Retinal pigment epithelial cell (primary cell): ENCODE measurements around the gene PSMB11.

Source experiments
- DNase-seq: peaks from one replicate; pipeline ENCODE4 v3.0.0-alpha.2; 2010; ENCODE audit warnings: low read depth
- H3K4me3 ChIP-seq: 2 replicates; pipeline ENCODE4 v1.5.1; 2011; ENCODE audit warnings: mild to moderate bottlenecking, low read length, control low read depth, moderate library complexity
- TF ChIP-seq, protein P1 (sequence below): conservative IDR thresholded peaks from 2 replicates; pipeline ENCODE4 v1.5.1; 2011; ENCODE audit warnings: low read depth, low read length, control low read depth, inconsistent platforms

PSMB11 gene

DNA sequence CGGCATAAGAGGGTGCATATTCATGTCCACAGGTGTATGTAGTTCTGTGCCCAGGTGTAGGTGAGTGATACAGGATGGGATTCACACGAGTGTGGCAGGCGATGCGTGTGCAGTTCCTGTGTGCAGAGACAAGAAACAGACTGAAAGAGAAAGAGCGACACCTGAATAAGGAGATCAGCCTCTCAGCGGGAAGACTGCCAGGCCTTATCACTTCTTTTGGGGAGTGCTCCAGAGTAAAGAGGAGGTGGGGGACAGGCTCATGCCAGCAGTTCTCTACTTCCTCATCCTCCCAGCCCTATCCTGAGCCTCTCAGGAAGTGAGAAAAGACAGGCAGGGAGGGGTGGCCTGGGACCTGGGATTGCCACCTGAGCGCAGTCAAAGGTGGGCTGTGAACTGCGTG lies 2.8 kb downstream of the PSMB11 start:
- no peak overlapping the region for H3K4me3 ChIP-seq
- TF ChIP-seq, protein P1, sequence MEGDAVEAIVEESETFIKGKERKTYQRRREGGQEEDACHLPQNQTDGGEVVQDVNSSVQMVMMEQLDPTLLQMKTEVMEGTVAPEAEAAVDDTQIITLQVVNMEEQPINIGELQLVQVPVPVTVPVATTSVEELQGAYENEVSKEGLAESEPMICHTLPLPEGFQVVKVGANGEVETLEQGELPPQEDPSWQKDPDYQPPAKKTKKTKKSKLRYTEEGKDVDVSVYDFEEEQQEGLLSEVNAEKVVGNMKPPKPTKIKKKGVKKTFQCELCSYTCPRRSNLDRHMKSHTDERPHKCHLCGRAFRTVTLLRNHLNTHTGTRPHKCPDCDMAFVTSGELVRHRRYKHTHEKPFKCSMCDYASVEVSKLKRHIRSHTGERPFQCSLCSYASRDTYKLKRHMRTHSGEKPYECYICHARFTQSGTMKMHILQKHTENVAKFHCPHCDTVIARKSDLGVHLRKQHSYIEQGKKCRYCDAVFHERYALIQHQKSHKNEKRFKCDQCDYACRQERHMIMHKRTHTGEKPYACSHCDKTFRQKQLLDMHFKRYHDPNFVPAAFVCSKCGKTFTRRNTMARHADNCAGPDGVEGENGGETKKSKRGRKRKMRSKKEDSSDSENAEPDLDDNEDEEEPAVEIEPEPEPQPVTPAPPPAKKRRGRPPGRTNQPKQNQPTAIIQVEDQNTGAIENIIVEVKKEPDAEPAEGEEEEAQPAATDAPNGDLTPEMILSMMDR, result no peak
- DNase-seq, result no peak

DNA sequence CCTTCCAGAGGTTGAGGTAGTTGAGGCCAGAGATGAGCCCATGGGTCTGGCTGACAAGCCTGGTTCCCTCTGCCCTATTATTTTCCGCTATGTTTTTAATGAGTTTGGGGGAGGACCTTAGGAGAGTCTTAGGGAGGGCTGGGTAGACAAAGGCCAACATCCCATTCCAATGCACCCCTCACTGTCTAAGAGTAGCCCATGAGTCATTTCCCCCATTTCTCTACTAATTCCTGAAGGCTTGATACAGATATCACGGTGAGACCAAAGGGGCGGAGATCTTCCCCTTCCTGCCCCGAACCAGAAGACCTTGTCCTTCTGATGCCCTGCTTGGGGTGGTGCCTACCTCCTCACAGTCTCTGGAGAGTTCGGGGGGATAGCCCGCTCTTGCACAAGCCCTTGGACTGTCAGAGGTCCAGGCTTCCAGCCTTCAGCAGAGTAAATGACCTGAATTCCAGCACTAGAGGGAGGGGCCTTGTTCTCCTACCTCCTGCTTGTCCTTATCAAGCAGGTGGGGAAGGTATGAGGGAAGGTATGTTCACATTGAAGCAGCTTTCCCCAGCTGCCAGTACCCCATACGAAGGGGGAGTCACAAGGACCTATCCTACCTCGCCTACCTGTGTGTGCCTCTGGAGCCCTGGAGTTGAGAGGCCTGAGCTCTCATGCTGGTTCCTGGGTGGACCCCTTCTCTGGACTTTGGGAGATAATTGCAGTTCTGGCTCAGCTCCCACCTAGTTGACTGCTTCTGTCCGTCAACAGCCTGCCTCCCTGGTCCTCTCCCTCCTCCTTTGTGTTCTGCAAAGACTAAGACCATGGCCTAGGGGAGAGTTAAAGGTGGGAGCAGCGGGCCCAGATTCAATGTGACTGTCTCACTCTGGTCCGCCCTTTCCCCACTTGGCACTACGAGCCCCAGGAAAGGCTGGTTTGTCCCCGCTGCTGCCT lies 3.7 kb downstream of the PSMB11 start:
- no peak for DNase-seq
- TF ChIP-seq, protein P1, result no peak
- no peak overlapping the region for H3K4me3 ChIP-seq

DNA sequence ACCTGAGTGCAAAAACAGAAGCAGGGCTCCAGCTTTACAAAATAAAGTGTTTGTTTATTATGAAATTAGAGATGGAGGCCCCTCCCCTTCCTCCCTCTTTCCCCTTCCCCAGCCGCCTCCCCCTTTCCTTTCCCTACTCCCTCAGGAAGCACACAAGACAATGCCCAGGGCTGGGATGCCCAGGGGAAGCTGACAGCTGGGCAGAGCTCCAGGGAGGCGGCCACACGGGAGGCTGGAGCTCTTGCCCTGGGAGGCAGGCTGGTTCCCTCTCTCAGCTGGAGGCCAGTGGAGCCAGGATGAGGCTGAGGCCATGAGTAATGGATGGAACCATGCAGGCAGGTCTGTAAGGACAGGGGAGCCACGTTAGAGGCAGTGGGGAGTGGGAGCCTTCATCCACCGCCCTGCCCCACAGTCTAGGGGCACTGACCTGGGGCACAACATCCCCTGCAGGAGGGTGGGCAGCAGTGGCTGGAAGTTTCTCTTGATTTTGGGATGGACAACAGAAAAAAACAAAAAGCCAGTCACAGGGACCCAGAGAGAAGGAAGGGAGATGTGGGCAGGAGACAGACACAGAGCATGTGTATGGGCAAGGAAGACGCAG lies 5.1 kb downstream of the PSMB11 start:
- TF ChIP-seq, protein P1, result no peak
- no peak overlapping the region for H3K4me3 ChIP-seq
- DNase-seq, result no peak

DNA sequence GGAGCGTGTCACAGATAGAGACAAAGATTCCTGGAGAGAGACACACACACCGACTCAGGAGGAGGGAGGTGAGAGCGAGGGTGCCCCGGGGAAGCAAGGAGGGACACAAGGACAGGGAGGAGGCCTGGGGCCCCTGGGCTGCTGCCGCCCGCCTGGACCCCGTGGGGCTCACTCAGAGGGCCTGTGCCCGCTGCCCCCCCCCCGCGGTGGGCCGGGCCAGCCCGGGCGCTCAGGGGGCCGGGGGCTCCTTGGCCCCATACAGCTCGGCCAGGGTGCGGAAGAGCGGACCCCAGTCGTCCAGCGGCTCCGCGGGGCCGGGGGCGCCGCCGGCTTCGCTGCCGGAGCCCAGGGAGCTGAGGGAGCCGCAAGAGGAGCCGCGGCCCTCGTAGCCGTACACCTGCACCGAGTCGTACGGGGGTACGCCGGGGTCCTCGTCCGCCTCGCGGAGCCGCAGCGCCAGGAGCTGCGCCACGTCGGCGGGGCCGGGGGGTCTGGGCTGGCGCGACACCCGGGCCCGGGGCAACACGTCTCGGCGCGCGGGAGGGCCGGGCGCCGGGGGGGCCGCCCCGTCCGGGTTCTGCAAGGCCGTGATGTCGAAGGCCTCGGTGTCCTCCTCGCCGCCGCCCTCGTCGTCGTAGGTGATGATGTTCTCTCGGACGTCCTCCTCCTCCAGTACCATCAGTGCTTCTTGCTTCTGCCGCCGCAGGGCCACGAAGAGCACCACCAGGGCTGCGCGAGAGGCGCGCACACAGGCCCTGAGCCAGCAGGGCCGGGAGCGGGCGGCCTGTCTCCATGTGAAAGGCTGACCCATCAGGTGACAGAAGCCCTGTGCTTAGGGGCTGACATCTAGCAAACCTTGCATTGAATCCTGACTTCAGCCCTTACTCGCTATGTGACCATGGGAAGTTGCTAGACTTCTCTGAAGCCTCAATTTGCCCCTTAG lies 6.0 kb downstream of the PSMB11 start:
- TF ChIP-seq, protein P1, result no peak
- no peak for DNase-seq
- H3K4me3 ChIP-seq, result no peak overlapping the region

DNA sequence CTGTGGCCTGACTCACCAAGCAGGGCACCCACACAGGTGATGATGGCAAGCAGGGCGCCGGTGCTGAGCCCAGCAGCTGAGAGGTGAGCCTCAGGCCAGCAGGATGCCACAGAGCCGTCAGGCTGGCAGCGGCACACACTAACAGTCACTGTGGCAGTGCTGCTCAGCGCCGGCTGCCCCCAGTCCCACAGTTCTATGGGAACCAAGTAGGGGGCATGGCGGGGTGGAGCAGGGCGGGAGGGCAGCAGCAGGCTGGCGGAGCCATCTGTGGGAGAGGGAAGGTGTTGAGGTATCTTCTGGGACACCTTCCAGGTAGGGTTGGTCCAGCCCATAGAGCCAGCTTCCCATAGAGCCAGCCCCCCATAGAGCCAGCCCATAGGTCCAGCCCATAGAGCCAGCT lies 7.0 kb downstream of the PSMB11 start:
- H3K4me3 ChIP-seq, result no peak overlapping the region
- no peak for DNase-seq
- TF ChIP-seq, protein P1, result no peak

DNA sequence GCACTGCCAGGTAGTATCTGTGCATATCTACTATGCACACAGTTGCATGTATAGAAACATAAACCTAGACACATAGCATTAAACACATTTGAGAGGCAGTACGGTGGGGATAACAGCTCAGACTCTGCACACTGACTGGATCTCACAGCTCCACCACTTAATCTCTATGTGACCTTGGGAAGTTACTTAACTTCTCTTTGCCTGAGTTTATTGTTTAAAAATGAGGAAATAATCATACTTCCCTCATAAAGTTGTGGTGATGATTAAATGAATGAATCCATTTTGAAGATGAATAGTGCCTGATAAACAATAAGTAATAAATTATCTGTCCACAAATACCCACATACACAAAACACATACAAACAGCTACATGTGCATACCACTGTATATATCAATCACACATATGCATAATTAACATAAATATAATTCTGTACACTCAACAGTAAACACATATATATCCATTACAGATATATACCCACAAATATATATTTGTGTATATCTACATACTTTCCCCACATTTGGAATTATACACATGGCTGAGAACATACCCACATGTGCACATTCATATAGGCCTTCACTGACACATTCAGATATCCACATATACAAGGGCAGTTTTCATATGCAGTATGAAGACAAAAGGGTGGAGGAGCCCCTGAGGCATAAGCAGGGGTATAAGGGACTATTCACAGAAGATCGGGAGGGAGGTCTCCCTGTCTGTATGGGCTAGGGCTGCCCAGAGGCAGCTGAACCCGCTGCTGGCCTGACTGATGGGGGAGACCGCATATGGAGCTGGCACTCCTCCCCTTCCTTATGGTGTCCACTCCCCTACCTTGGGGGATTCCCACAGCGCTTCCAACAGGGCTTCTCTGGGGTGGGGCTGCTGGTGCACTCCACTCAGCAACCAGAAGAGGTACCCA lies 9.4 kb downstream of the PSMB11 start:
- H3K4me3 ChIP-seq, result no peak overlapping the region
- TF ChIP-seq, protein P1, result no peak
- no peak for DNase-seq
